ENCODE measurements around the gene ATP11A. TPM values are rescaled to one million over a fixed set of nuclear protein-coding genes. Genes with fewer than 3 reads are reported as not detected.
A peak's percentile ranks its signal among the peaks of the same experiment; 100 is the strongest.
"Not testable (repeated sequence)": the region's sequence is repeated elsewhere in the genome, so short reads cannot be mapped to it uniquely, and the experiment has no call there.

The ATP11A gene
- total and polyA plus RNA-seq, 7 donors = 3.9 to 48.6 (median 26.4) TPM

GRCh38 chr13:112705286-112705685 is 15.4 kb downstream of the ATP11A start:
- no peaks in the 10 kb centered on the region for H3K27me3 ChIP-seq (ENCODE audit: insufficient read depth in 3 of 3, low read length in 2 of 3)
- H3K4me3 ChIP-seq = no peak overlapping the region
- 85 to 90% (median 89%) methylated on average over 17 of the region's 17 CpGs for WGBS, 3 donors
- ATAC-seq (no peak), DNase-seq (peak in 1 of 2 donors; percentile 34)
- H3K4me1 ChIP-seq = peaks cover 7% of the 10 kb centered on the region
- intact Hi-C loops (cut with DNase I) = no loop called here
- no peak for TF ChIP-seq CTCF (IDR thresholded peaks at IDR 0.05)
- no peak overlapping the region for H3K27ac ChIP-seq
- H3K36me3 ChIP-seq (ENCODE audit: insufficient read depth in 1 of 2, low read depth in 1 of 2) = no peaks in the 10 kb centered on the region
- H3K9me3 ChIP-seq = no peaks in the 10 kb centered on the region

- H3K4me1 ChIP-seq = peaks cover 10% of the 10 kb centered on the region
- intact Hi-C loops (cut with DNase I) = no loop called here
- H3K27me3 ChIP-seq (ENCODE audit: insufficient read depth in 3 of 3, low read length in 2 of 3) = no peaks in the 10 kb centered on the region
- TF ChIP-seq CTCF (IDR thresholded peaks at IDR 0.05) = no peak
- H3K36me3 ChIP-seq (ENCODE audit: insufficient read depth in 1 of 2, low read depth in 1 of 2) = no peaks in the 10 kb centered on the region
- H3K9me3 ChIP-seq = no peaks in the 10 kb centered on the region
- no peak for DNase-seq
- 94 to 96% (median 95%) methylated on average over 4 of the region's 4 CpGs for WGBS, 3 donors
- no peak for ATAC-seq
- H3K4me3 ChIP-seq = no peak overlapping the region
- no peak overlapping the region for H3K27ac ChIP-seq
Observed at GRCh38 chr13:112706171-112706570, 16.3 kb downstream of the ATP11A start.

- DNase-seq (peak in 1 of 2 donors; percentile 27), ATAC-seq (no peak)
- H3K27ac ChIP-seq = no peak overlapping the region
- no peaks in the 10 kb centered on the region for H3K36me3 ChIP-seq (ENCODE audit: insufficient read depth in 1 of 2, low read depth in 1 of 2)
- TF ChIP-seq CTCF (IDR thresholded peaks at IDR 0.05) = no peak
- H3K9me3 ChIP-seq = no peaks in the 10 kb centered on the region
- H3K27me3 ChIP-seq (ENCODE audit: insufficient read depth in 3 of 3, low read length in 2 of 3) = no peaks in the 10 kb centered on the region
- H3K4me3 ChIP-seq = no peak overlapping the region
- H3K4me1 ChIP-seq = peaks cover 19% of the 10 kb centered on the region
- WGBS, 3 donors = 75 to 83% (median 79%) methylated on average over 11 of the region's 11 CpGs
- intact Hi-C loops (cut with DNase I) = no loop called here
Observed at GRCh38 chr13:112708560-112709240, 18.9 kb downstream of the ATP11A start.

- H3K36me3 ChIP-seq (ENCODE audit: insufficient read depth in 1 of 2, low read depth in 1 of 2); H3K27ac ChIP-seq; H3K27me3 ChIP-seq (ENCODE audit: insufficient read depth in 3 of 3, low read length in 2 of 3); DNase-seq; intact Hi-C loops (cut with DNase I); H3K4me3 ChIP-seq; H3K9me3 ChIP-seq; ATAC-seq: not testable (repeated sequence)
- WGBS, 3 donors = 94 to 99% (median 96%) methylated on average over 3 of the region's 3 CpGs
- peaks cover 17% of the 10 kb centered on the region for H3K4me1 ChIP-seq
Observed at GRCh38 chr13:112709316-112709715, 19.5 kb downstream of the ATP11A start.

- H3K9me3 ChIP-seq = no peaks in the 10 kb centered on the region
- DNase-seq (peak in 1 of 2 donors; percentile 38), ATAC-seq (no peak)
- H3K27ac ChIP-seq = peak overlapping the region; percentile 90
- no peaks in the 10 kb centered on the region for H3K36me3 ChIP-seq (ENCODE audit: insufficient read depth in 1 of 2, low read depth in 1 of 2)
- intact Hi-C loops (cut with DNase I) = loop anchor here in 1 of 2 donors (2.0 kb wide), 1 partner anchor 19 kb away; the partner anchor contains the start of gene ATP11A
- peaks cover 17% of the 10 kb centered on the region for H3K4me1 ChIP-seq
- WGBS, 3 donors = 84 to 91% (median 87%) methylated on average over 25 to 26 of the region's 26 CpGs
- no peak for TF ChIP-seq CTCF (IDR thresholded peaks at IDR 0.05)
- H3K27me3 ChIP-seq (ENCODE audit: insufficient read depth in 3 of 3, low read length in 2 of 3) = no peaks in the 10 kb centered on the region
- no peak overlapping the region for H3K4me3 ChIP-seq
Observed at GRCh38 chr13:112709825-112710783, 20.3 kb downstream of the ATP11A start.

All from psoas muscle (tissue), 8 donors.